Cardiac muscle cell (in vitro differentiated cells and primary cell): Measurements from ENCODE around the gene GDF11. TPM values are rescaled to one million over a fixed set of nuclear protein-coding genes. Genes with fewer than 3 reads are reported as not detected.

ENCODE experiments used
- DNase-seq, 2 donors: peaks; one replicate each; pipeline versions ENCODE4 v3.0.0 to v3.0.0-alpha.2; 2010 to 2017; ENCODE audit warnings: low read depth in 1 of 2, low spot score in 1 of 2
- H3K27ac ChIP-seq: fragments of 200-600 bp; sonication (generic); 2 replicates; pipeline ENCODE4 v1.5.1; 2016
- H3K27me3 ChIP-seq: fragments of 200-600 bp; sonication (generic); 2 replicates; pipeline ENCODE4 v1.6.0; 2016; ENCODE audit warnings: control low read depth
- H3K36me3 ChIP-seq: fragments of 200-600 bp; sonication (generic); 2 replicates; pipeline ENCODE4 v1.5.1; 2016; ENCODE audit warnings: control low read depth
- H3K4me1 ChIP-seq: fragments of 200-600 bp; sonication (generic); 2 replicates; pipeline ENCODE4 v1.8.1; 2017; ENCODE audit warnings: low read depth, mild to moderate bottlenecking, mixed run types
- H3K4me3 ChIP-seq: fragments of 200-600 bp; sonication (generic); 2 replicates; pipeline ENCODE4 v1.5.1; 2016; ENCODE audit warnings: mild to moderate bottlenecking
- H3K9me3 ChIP-seq: fragments of 200-600 bp; sonication (generic); 2 replicates; pipeline ENCODE4 v1.5.1; 2017; ENCODE audit warnings: low read depth, mild to moderate bottlenecking, control low read depth
- polyA plus RNA-seq: library from polyadenylated mRNA; unstranded; fragments of >200 nt; fragmentation: Nextera tagmentation; extraction: Ambion mirVana; gene quantifications from 2 replicates; pipeline ENCODE4 v1.2.1, GENCODE V29; 2016
- total RNA-seq: library from RNA; depleted of rRNA; stranded (reverse); fragments of >200 nt; gene quantifications from 2 replicates; pipeline ENCODE4 v1.2.3, GENCODE V29; 2016
- TF ChIP-seq, protein P1 (sequence below): IDR thresholded peaks from 2 replicates; pipeline ENCODE4 v1.5.1; 2012; ENCODE audit warnings: low read depth, mild to moderate bottlenecking, low read length

Gene GDF11
- total and polyA plus RNA-seq, 2 experiments from 2014 or later, result 13.5 to 54.2 TPM

DNA sequence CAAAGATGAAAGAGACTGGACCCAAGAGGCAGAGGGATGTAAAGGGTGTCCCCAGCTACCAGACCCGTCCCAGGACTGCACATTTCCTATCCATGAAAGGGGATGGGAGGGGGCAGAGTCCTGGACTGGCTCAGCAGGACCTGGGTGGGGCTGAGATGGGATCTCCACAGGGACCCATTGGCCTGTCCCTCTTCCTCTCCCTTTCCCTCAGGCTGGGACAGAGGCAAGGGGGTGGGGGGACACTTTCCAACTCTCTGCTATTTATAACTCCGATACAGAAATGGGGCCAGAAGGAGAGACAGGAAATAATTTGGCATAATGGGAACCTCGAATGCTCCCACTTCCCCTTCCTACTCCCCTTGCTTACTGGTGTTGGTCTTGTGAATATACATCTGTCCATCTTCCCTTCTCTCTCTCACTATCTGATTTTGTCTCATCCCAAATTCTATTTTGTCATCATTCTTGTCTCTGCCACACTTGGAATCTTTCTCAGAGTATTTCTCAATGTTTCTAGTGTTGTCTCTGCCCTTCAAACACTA lies 34.2 kb upstream of the GDF11 start:
- TF ChIP-seq, protein P1, sequence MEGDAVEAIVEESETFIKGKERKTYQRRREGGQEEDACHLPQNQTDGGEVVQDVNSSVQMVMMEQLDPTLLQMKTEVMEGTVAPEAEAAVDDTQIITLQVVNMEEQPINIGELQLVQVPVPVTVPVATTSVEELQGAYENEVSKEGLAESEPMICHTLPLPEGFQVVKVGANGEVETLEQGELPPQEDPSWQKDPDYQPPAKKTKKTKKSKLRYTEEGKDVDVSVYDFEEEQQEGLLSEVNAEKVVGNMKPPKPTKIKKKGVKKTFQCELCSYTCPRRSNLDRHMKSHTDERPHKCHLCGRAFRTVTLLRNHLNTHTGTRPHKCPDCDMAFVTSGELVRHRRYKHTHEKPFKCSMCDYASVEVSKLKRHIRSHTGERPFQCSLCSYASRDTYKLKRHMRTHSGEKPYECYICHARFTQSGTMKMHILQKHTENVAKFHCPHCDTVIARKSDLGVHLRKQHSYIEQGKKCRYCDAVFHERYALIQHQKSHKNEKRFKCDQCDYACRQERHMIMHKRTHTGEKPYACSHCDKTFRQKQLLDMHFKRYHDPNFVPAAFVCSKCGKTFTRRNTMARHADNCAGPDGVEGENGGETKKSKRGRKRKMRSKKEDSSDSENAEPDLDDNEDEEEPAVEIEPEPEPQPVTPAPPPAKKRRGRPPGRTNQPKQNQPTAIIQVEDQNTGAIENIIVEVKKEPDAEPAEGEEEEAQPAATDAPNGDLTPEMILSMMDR, result no peak
- peak overlapping the region; percentile 82 for H3K4me3 ChIP-seq
- peak overlapping the region; percentile 85 for H3K27ac ChIP-seq
- DNase-seq, result peak in 1 of 2 donors; percentile 59
- H3K36me3 ChIP-seq, result no peaks in the 10 kb centered on the region
- H3K4me1 ChIP-seq, result peaks cover 63% of the 10 kb centered on the region
- H3K9me3 ChIP-seq, result no peaks in the 10 kb centered on the region
- no peaks in the 10 kb centered on the region for H3K27me3 ChIP-seq

DNA sequence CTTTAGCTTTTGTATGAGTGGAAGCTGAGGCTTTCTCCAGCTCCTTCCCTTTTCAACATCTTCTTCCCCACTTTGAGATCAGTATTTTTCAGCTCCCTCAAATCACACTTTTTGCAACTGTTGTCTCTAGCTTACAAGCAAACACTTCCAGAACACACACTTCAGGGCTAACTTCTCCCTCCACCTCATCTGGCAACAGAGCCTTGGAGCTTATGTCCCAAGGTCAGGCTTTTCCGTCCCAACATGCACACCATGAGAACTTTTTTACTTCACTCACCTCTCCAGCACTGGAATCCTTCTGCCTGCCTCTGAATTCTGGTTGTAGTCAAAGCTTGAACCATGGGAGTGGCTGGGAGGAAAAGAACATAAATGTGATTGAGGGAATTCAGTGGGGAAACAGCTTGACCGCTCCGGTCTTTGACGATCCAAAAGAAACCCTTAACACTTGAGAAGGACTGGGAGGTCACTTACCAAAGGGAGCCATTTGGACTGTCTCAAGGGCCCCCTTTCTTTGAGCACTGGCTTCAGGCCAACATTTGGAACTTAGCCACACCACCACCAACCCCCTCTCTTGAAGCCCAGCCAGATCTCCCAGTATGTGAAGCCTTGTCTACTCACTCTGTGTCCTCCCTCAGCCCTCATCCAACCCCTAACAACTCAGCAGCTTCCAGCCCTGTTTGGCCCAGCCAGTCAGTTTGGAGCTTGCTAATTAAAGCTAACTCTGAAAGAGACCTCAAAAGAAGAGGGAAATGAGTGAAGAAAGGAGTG lies 31.0 kb upstream of the GDF11 start:
- peak overlapping the region; percentile 77 for H3K27ac ChIP-seq
- no peak overlapping the region for H3K4me3 ChIP-seq
- peak in 1 of 2 donors; percentile 76 for DNase-seq
- no peaks in the 10 kb centered on the region for H3K36me3 ChIP-seq
- no peaks in the 10 kb centered on the region for H3K27me3 ChIP-seq
- TF ChIP-seq, protein P1, result no peak
- no peaks in the 10 kb centered on the region for H3K9me3 ChIP-seq
- peaks cover 49% of the 10 kb centered on the region for H3K4me1 ChIP-seq

DNA sequence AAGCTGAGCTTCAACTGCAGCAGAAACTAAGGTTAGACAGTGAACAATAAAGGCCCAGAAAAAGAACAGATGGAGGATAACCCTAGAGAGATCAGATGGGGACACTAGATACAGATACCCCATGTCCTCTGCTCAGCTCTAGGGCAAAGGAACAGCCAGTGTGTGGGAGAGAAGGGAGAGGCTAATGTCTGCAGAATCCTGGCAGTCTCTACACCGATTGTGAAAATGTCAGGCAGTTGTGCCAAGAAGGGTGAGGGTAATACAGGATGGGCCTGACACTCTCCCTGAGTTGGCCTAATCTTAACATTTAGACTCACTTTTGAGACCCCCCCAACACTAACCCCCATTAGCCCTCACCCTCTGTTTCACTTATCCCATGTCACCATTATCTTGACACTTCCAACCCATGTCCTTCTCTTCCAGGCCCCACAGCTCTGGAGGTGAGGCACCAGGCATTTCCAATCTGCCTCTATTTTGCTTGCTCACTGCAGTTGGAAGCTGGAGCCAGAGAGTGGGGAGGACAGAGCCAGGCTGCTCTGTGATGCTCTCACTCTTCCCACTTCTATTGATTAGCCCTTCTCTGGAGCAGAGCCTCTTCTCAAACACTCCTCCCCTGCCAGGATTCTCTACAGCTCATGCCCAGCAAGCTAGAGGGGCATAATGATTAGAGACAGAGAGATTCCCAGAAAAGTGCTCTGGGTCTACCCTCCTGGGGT lies 30.1 kb upstream of the GDF11 start:
- H3K4me3 ChIP-seq, result no peak overlapping the region
- H3K27me3 ChIP-seq, result no peaks in the 10 kb centered on the region
- no peaks in the 10 kb centered on the region for H3K9me3 ChIP-seq
- H3K27ac ChIP-seq, result peak overlapping the region; percentile 77
- DNase-seq, result peak in 1 of 2 donors; percentile 67
- TF ChIP-seq, protein P1, result no peak
- H3K36me3 ChIP-seq, result no peaks in the 10 kb centered on the region
- peaks cover 49% of the 10 kb centered on the region for H3K4me1 ChIP-seq

DNA sequence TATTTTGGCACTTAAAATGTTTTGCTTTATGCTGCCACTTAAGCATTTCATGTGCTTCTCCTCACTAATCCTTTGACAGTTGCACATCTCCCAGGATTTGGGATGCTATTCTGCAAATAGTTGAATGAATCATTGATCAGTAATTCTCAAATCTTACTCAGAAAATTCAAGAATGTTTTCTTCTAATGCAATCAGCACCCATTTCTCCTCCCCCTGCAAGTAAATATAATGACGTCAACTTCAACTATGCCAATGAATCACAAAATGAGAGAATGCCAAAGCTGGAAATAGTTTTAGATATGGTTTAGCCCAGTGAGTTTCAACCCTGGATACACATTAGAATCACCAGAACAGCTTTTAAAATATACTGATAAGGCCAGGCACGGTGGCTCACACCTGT lies 29.2 kb upstream of the GDF11 start:
- H3K4me1 ChIP-seq, result peaks cover 43% of the 10 kb centered on the region

DNA sequence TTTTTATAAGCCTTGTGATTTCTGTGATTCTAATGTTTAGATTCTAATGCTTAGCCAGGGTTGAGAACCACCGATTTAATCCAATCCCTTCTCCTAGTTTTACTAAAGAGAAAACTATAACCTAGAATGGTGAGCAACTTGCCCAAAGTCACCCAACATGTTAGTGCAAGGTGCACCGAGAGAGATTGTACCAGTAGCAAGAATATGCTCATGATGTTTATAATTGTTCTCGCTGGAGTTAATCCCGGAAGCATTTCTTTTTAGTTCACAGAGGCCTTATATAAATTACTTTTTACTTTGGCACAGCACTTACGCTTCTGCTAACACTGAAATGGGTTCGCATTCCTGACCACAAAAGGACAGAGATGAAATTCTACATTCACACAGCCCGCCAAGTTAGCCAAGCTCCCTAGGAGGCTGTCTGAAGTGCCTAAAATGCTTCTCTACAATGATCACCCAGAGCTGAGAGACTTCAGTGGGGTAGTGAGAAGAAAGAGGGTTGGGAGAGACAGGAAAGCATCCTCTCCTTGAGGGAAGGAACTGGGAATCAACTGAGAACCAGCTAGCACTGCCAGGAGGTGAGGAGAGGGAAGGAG lies 27.7 kb upstream of the GDF11 start:
- peak overlapping the region; percentile 91 for H3K27ac ChIP-seq
- H3K4me1 ChIP-seq, result peaks cover 28% of the 10 kb centered on the region
- no peaks in the 10 kb centered on the region for H3K36me3 ChIP-seq
- DNase-seq, result no peak
- H3K4me3 ChIP-seq, result peak overlapping the region; percentile 93
- no peaks in the 10 kb centered on the region for H3K9me3 ChIP-seq
- TF ChIP-seq, protein P1, result no peak
- H3K27me3 ChIP-seq, result no peaks in the 10 kb centered on the region

More for the DNA sequence above, 29.2 kb upstream of the GDF11 start:
- Histone ChIP-seq H3K9me3 (no peaks in the 10 kb centered on the region), H3K36me3 (no peaks in the 10 kb centered on the region), H3K27ac (no peak overlapping the region), H3K4me3 (no peak overlapping the region), H3K27me3 (no peaks in the 10 kb centered on the region)
- TF ChIP-seq, protein P1, result no peak
- peak in 1 of 2 donors; percentile 81 for DNase-seq
